Effector CD4-positive, alpha-beta T cell (primary cell): ENCODE results near the gene LINC01488.

Experiments
- DNase-seq: peaks from one replicate; pipeline ENCODE4 v3.0.0-alpha.2; 2020

LINC01488 gene

DNA sequence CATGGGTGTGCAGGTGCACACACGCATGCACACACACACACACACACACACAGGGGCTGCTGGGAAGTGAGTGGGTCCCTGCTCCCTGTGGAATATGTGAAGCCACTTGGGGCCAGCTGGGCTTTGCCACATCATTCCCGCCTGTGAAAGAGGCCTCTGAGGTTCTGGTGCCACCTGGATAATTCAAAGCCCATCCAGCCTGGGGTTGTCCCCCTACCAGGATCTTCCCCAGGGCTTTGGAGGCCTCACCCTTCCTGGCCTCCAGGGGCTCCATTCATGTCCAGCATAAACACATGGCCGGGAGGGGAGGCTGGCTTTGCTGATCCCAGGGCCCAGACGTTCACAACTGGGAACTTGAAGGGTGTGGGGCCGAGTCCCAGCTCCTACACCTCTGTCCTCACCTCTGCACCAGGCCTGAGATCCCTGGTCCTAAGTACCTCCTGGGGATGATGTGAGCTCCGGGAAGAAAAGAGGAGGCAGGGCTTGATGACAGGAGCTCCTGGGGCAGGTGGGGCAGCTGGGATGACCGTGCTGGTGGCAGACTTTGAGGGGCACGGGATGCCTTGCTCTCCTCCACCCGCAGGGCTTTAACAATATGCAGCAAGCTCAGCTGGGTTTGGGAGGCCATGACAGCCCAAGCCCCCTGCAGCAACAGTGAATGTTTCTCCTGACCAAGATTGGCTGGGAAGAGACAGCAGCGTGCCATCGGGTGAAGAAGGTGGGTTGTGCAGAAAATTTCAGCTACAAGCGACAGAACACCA lies 14.2 kb downstream of the LINC01488 start:
- DNase-seq, result no peak

DNA sequence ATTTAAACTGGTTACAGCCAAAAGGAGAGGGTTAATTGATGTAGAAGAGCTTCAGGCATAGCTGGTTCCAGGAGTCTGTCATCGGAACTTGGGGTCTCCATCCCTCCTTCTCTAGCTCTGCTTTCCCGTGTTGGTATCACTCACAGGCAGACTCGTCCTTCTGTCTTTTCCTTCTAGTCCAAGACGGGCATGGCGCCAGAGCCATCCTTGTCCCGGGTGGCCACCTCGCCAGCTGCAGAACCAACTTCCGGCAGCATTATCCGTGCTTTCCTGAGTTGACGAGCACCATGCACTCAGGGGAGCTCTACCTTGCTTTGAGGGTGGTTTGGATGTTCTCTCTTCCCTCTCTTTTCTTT lies 14.7 kb downstream of the LINC01488 start:
- no peak for DNase-seq

DNA sequence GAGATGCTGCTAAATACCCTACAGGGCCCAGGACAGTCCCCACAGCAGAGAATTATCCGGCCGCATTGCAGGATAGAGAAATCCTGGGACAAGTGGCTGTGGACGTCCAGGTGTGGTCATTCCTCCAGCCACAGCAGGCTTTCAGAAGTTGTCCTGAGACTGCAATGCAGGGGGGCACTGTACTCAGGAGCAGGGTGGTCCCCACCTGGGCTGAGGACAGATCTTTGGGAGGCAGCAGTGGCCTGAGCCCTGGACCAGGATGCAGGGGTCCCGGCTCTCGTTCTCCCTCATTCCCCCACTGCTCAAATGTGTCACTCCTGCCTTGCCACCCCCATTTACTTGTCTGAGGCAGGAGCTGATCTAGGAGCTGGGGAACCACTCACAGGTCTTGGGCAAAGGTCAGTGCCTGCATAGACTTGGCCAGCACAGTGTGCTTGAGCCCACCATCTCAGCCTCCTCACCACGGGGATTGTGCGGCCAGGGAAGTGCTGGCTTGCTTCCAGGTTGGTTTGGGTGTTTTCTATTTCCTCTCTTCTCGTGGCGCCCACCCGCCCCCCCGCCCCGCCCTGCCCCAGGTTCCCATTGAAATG lies 15.3 kb downstream of the LINC01488 start:
- no peak for DNase-seq

DNA sequence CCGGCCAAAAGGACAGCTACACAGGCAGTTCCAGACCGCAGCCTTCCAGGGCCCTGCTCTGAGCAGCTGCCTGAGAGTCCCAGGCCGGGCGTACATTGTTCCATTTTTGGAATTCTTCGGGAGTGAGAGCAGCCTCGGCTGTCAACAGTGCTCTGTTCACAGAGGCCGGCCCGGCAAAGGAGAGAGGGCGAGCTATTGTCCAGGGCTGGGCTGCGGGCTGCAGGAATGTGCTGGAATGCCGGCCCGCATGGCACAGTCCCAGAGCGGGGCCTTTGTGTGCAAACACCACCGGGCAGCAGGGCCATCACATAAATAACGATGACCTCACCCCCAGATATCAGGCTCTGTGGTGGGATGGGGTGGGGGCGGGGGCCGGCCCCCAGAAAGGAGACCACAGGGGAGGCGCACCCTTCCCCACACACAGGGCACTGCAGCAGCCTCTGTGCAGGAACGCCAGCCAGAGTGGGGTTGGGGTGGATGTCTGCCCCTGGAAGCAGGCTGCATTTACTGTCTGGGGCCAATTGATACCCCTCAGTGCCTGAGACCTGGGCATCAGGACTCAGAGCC lies 15.8 kb downstream of the LINC01488 start:
- no peak for DNase-seq

DNA sequence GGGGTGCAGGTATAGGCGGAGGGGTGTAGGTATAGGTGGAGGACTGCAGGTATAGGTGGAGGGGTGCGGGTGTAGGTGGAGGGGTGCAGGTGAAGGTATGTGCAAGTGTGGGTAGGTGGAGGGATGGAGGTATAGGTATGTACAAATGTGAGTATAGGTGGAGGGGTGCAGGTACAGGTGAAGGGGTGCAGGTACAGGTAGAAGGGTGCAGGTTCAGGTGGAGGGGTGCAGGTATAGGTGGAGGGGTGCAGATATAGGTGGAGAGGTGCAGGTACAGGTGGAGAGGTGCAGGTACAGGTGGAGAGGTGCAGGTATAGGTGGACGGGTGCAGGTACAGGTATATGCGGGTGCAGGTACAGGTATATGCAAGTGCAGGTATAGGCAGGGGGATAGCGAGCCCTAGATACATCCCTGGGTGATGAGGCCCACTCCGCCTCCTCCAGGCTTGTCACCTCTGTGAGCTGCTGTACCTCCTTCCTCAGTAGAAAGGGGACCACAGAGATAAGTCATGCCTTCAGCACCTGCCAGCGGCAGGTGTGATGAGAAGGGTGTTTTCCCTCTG lies 17.2 kb downstream of the LINC01488 start:
- no peak for DNase-seq

DNA sequence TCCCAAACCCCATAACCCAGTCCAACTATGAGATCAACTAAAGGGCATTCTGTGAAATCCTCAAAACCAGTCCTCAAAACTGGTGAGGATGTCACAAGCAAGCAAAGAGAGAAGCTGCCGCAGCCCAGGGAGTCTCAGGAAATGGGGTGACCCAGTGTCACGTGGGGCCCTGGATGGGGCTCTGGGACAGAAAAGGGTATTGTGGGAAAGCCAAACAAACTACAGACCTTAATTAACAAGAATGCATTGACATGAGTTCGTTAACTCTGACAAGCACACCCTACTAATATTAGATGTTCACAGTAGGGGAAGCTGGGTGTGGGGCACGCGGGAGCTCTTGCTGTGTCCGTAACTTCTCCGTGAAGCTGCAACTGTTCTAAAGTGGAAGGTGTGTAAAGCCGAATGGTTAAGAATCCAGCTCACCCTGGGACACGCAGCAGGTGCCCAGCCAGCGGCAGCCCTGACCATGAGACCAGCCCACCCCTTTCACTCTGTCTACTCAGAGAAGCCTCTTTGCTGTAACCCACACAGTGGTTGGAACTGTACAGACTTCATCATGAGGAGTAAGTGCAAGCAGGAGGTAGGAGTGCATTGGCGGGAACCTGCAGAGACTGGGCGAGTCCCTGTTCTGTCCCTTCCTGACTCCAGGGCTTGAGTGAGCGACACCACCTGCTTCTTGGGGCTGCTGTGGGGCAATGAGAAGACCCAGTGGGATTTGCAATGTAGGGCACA lies 17.9 kb downstream of the LINC01488 start:
- no peak for DNase-seq

DNA sequence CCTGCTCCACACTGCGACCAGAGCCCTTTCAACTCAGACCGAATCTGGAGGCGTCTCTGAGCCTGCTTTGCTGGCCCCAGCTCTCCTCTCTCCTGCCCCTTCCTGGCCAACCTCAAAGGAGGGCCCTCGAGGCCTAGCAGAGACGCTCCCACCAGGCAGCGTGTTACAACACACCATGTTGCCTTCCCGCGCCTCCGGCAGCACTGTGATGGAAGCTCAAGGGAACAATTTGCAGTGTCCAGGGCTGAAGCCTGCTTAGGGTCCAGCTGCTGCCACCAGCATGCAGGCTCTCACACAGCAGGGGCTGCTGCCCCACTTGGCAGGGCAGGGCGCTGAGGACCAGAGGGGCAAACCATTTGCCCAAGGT lies 18.4 kb downstream of the LINC01488 start:
- no peak for DNase-seq

DNA sequence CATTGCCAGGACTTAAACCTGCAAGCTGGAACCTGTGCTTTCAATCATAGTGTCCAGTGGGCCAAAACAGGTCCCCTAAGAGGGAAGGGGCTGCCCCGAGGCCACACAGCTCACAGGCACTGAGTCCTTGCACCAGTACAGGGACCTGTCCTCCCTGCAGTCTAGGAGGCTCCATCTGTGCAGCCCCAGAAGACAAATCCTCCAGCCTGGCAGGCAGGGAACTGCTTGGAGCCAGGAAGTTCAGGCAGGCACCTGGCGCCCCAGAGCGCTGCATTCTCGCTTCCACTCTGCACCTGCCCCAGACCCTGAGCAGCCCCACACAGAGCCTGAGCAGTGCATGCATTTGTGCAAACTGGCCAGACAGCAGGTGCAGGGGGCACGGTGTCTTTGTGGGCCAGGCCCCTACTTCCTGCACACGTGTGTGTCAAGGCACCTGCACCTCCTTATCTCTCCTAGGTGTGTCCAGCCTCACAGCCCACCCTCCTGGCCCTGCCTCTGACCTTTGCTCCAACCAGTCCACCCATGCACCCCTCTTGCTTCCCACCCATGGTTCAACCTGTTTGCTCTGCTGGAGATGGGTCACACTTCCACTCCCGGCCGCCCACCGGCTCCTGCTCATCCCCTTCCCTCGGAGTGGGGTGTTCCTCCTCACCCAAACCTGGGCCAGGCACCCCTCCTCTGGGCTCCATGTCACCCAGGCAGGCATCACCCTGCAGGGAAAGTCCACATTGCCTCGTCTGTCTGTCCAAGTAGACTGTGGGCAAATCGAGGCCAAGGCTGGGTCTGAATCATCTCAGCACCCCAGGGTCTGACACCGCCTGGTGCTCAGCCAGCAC lies 19.0 kb downstream of the LINC01488 start:
- no peak for DNase-seq

DNA sequence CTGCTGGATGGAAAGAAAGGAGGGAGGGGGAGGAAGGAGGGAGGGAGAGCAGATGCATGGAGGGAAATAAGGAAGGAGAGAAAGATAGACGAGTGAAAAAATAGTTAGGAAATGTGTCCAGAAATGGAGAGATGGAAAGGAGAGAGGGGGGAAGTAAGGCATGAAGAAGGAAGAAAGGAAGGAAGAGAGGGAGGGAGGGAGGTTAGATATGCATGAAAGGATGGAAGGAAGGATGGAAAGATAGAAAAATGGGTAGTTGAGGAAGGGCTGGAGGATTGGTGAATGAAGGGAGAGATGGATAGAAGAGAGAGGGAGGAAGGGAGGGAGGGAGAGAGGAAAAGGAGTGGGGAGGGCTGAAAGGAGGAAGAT lies 19.6 kb downstream of the LINC01488 start:
- DNase-seq, result no peak

DNA sequence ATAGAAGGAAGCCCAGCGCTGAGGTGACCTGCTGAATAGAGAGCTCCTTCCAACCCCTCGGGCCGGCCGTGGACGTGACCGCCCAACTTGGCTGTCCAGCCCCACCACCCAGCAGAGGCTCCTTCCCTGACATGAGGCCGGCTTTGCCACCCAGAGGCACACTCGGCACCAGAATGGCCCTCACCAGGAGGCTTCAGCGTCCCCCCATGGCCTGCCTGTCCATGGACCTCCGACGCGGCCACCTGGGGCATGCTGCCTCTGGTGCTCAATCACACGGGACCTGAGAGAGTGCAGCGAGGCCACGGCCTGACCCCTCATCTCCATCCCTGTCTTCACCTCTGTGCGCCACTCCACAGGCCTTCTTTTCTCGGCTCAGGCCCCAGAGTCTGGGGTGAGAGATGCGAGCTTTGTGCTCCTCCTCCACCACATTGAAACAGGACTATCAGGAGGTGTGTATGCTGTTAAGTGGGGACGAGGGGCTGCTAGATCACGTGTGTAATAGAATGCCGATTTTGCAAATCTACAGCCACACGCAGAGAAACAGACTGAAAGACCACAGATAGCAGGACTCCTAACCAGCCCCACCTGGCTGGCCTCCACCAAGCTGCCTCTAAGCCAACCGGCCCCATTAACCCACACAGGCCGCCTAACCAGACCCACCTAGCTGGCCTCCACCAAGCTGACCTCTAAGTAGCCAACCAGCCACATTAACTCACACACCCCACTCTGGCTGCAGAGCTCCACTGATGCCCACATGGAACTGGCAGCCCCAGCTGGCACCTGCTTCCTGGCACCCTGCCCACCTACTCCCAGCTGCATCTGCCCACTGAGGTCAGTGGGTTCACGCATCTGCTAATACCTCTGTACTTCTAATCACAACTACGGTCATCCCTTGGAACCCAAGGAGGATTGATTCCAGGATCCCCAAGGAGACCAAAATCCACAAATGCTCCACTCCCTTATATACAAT lies 20.7 kb downstream of the LINC01488 start:
- DNase-seq, result no peak

DNA sequence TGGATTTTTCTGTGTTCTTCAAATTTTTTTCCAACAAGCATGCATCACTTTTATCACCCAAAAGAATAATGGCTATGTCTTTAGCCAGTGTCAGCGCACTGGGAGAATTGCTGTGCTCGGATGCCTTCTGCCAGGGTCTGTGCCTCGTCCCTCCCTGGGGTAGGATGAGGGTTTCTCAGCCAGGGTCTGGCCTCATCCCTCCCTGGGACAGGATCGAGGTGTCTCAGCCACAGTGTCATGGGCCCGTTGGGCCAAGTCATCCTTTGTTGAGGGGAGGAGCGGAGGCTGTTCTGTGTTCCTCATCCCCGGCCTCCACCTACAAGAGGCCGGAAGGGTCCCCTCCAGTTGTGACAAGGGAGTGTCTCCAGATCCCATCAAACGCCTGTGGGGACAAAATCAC lies 22.7 kb downstream of the LINC01488 start:
- no peak for DNase-seq

DNA sequence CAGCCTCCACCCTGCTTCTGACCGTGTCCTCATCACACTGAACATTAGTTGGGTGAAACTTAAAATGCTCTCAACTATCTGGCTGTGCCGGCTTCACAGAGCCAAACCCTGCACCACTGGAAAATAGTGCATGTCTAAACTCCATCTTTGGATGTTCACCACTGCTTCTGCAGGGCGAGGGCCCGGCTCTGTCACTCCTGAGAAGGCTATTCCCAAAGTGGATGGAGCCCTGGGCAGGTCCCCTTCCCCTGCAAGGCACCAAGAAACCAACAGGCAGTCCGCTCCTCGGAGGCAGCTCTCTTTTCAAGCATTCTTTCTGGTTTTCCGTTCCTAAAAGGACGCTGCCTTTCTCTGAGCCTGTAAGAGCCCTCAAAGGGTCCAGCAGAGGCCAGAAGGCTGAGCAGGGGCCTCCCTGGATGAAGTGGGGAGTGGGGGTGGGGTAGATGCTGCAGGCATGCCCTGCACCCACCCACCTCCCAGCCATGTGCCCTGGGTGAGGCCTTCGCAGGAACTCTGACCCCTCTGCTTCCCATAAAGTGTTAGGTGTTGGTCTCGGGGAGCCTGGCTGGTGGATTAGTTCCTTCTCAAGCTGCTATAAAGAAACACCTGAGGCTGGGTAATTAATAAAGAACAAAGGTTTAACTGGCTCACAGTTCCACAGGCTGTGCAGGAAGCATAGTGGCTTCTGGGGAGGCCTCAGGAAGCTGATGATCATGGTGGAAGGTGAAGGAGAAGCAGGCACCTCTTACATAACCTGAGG lies 23.3 kb downstream of the LINC01488 start:
- DNase-seq, result no peak

DNA sequence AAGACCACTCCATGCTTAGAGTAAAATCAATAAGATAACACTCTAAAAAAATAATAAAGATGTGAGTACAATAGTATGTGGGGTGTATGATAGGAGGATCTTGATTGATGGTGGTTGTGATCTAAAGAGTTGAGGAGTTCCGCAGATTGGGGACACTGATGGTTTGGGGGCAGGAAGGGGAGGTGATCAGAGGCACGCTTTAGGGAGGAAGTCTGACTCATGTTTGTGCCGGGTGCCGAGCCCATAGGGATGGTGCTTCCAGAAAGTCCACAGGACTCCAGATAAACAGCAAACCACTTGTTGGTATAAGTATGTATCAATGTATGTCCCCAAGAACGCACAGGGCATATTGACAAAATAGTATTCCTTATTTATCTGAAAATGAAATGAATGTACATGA lies 27.5 kb downstream of the LINC01488 start:
- no peak for DNase-seq

DNA sequence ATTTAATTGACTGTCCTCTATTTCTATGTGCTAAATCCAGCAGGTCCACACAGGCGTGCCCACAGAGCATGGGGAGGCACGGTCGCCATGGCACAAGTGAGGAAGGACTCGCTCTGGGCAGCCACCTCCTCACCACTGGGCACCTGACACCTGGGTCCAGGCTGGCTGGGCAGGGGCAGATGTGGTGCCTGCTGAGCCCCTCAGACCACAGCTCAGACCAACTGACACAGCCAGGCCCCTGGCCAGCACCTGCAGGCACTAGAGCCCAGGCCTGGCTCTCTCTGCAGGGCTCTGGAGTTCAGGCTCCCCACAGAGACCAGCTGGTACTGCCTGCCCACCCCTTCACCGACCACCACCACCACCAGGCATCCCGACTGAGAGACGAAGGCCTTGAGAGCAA lies 27.9 kb downstream of the LINC01488 start:
- DNase-seq, result no peak

DNA sequence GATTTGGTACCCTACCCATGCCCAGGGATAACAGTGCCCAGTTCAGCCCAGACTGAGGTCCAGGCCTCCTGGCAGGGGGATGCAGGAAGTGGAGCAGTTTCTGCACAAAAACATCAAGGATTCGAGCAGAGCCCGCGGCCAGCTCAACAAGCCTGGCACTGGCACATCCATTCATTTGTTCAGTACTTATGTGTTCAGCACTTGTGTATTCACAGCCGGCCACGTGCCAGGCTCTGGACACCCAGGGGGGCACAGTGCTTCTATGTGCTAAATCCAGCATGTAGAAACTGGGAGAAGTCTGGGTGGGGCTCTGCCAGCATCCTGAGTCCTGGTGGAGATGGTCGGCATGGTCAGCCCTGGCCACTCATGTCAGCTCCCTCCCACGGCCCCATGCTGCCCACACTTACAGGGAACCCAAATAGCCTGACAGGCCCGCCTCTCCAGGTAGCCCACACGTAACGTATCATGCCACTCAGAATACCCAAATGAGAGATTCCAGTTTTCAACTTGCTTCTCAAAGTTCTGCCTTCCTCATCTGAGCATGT lies 28.5 kb downstream of the LINC01488 start:
- no peak for DNase-seq

DNA sequence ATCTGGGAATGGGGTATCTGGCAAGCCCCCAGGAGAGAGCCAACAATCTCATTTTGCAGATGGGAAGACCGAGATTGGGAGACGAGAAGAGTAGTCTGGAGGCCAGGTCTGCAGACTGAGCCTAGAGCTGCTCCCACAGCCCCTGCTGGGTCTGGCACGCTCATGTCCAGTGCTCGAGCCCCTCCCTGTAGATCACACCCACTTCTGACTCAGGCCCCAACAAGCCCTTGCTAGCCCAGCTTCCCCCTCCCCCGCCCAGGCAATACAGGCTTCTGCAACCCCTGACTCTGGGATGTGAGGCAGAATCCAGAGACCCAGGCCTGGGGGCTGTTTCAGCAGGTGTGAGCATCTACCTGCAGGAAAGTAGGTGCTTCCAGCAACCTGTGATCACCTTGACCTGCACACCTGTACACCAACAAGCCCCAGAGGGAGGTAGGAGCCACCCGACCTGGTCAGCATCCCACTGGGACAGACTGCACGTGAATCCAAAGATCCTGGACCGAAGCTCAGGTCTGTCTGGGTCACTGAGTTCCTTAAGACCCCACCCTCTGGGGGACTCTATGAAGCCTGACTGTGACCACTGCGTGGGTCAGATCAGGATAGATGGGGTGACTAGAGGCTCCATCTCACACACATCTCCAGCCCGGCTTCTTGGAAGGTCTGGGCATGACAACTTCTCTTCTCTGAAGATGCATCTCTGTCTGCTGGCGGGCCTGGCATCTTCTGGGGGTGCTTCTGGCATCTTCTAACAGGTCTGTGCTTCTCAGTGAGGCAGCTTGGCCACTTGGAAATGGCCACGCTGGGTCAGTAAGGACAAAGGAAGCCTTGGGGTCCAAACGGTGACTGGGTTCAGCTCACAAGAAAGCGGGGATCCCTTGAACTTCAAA lies 29.3 kb downstream of the LINC01488 start:
- DNase-seq, result no peak

DNA sequence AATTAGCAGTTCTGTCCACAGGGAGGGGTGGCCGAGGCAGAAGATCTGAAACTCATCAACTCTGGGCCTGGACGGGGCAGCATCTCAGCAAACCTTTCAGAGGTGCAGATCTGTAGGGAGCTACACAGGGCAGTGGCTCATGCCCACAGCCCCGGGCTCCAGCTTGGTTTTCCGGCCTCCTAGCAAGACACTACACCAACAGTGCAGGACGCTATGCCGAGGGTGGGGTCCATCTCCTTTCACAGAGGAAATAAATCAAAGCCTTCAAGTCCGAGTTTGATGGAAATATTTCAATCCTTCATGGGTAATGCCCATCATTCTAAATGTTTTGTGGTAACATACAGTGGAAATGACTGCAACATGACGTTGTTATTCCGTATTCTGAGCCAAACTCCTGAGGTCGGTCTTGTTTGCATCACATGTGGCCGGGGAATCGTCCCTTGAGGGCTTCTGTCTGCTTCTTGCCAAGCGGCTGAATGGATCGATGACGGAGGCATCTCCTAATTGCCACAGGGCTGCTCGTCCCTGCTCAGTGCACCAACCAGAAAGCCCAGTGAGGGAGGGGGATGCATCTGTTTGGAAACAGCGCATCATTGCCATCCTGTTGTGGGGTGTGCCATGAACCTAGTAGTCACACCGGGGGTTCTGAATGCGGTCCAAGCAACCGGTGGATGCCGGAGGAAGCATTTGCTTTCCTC lies 30.0 kb downstream of the LINC01488 start:
- no peak for DNase-seq

DNA sequence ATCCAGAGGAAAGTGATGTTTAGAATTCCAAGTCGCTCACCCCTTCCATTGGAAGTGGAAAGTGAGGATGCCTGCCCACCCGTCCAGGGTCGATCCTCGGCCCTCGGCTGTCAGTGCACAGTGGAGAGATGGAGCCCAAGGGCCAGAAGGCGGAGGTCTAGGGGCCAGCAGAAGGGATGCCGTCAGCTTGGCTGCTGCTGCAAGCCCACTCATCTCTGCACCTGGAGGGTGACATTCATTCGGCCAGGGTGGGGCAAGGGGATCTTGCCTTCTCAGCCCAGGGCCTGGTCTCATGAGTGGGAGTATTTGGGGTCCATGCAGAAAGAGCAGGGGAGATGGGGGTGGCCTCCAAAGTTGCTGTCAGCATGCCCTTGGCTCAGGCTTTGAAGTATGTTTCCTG lies 30.7 kb downstream of the LINC01488 start:
- no peak for DNase-seq

DNA sequence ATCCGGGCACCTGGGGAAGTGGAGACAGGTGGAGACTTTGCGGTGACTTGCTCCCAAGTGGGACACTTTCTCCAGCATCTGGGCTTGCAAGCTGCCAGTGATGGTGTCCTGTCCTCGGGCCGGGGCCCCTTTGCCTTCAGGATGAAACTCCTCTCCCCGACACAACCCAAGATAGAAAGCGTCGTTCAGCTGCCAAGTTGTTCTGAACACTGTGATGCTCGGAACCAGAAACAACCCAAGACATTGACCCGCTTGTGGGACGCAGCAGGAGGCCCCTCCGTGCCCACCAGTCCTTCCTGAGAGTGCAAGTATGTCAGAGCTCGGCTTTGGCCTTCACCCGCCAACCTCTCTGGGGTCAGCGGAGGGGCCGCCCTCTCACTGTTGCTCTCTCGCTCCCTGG lies 31.3 kb downstream of the LINC01488 start:
- DNase-seq, result no peak
